Placental epithelial cell (primary cell): ENCODE measurements around the gene SAMD5. TPM values are rescaled to one million over a fixed set of nuclear protein-coding genes. Genes with fewer than 3 reads are reported as not detected.

Source experiments
- total RNA-seq: library from RNA; depleted of rRNA; stranded (reverse); fragments of >200 nt; gene quantifications from 2 replicates; pipeline ENCODE4 v1.2.3, GENCODE V29; 2012

SAMD5 gene
- under 0.01 and 0.22 TPM in 2 replicates for total RNA-seq

GRCh38 chr6:147508042-147508865, at the start of gene SAMD5:
Gene SAMD5 (plus strand): TSS chr6:147508690. CDS start chr6:147508929, 239 bp downstream.

